HG03432 (cell line): ENCODE measurements around the gene CD180.
"Not testable (repeated sequence)": the region's sequence is repeated elsewhere in the genome, so short reads cannot be mapped to it uniquely, and the experiment has no call there.

Source experiments
- ATAC-seq: cut with Tn5 transposase; IDR thresholded peaks from one replicate; pipeline ENCODE4 v1.9.1; 2021; ENCODE audit warnings: mild to moderate bottlenecking, moderate library complexity; ENCODE audit not compliant: unreplicated experiment

CD180 gene

GRCh38 chr5:67189931-67190330, 6.7 kb downstream of the CD180 start:
- ATAC-seq: no peak

- no peak for ATAC-seq
Measured at GRCh38 chr5:67189079-67189354, 7.6 kb downstream of the CD180 start.

GRCh38 chr5:67188274-67189078, 8.1 kb downstream of the CD180 start:
- no peak for ATAC-seq

DNA sequence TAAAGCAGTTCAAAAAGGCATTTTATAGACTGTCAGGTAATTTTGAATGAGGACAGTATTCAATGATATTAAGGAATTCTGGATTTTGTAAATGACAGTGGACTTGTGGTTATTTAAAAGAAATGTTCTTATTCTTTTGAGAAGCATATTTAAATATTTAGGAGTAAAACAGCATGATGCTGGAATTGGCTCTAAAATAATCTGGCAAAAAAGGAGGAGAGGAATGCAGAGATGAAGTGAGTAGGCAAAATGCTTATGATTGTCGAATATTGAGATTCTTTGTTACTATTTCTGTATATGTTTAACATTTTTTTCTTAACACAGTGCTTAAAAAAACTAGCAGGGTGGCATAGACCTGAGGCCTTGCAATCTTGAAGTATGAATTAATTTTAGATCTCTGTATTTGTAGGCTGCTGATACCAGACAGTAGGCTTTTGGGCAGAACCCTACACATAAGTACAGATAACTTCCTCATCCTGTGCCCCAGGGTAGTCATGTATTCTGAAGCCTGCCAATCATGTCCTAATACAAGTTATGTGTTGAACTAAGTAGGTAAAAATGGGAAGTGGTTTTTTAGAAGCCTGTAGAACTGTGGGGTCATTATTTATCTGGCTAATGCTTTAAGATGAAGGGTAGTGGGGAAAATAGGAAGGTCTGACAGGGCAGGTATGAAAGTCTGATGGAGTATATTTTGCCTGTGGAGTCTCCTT, 9.4 kb downstream of the CD180 start:
- peak; percentile 70 for ATAC-seq

DNA sequence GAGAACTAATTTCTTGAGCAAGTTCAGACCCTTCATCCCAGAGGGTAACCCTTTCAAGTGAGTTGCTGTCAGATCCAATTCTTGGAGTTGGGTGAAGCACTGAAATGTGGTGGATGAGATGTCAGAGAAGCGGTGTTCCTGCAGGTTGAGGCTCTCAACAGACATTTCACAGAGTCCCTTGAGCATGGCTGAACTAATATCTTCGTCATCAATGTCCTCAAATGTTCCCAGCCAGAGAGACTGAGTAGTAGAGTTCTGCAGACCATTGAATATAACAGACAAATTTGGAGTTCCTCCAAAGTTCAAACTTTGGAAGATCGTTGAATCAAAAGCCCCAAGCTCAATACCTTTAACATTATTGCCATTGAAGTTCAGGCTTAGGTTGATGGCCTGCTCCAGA, 12.7 kb downstream of the CD180 start:
- ATAC-seq: no peak

DNA sequence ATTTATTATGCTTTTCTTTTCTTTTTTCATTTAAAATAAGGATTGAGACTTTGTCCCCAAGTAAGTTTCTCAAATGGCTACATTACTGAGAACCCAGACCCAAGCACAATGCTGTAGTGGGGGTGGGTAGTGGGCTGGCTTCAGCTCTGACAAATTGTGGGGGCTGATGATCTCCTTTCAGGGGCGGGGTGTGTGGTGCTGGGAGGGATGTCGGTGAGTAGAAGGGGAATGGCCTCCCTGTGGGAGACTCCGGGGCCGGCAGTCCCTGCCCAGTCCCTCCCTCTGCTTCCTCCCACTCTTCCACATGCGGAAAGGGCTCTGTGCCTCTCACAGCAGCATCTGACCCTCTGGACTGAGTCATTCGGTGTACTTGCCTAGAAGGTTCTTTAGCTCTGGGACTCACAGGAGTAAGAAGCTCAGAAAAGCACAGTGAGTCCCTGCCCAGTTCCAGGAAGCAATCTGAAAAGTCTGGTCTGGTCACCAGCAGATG, 14.3 kb downstream of the CD180 start:
- no peak for ATAC-seq

GRCh38 chr5:67181648-67182221, 14.9 kb downstream of the CD180 start:
- no peak for ATAC-seq

DNA sequence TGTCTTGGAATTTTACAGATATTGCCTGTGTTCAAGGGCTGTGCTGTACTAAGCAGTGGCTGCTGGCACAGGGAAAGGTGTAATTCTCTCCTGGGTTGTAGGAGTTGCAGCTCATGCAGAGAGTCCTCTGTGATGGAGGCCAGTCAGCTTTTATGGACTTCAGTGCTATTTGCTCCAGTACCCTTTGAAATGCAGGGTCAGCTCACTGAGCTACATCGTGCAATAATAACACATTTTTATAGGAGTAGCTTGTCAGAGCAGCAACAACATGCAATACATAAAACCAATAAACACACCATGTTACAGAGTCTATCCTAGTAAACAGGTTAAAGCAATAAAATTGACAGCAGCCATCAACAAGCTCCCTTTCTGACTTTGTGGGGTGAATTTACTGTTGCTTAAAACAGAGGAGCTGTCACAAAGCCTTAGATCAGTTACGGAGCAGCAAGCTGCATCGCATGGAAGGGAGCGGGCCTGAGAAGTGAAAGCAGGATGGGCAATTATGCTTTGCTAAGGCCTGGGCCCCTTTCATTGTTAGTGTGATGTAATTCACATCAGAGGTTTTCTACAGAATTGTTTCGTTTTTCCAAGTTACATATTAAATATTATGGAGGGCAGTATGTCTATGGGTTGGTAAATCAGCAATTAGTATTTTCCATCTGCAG, 16.8 kb downstream of the CD180 start:
- no peak for ATAC-seq

DNA sequence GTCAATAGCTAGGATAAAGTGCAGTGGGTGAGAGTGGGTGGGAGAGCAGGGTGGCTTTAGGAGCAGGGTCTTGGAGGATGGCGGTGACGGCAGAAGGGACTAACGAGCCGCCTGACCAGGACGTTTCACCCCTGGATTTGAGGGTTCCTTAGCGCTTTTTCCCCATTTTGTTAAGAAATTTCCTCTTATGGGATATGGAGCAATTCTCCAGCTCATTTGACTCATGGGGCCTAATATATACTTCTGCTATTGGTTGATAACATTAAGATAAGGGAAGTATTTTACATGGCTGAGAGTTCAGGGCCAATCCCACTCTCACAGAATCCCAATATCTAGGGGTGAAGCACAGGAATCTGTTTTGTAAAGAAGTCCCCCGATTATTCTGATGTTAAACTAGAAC, 17.6 kb downstream of the CD180 start:
- ATAC-seq: no peak

DNA sequence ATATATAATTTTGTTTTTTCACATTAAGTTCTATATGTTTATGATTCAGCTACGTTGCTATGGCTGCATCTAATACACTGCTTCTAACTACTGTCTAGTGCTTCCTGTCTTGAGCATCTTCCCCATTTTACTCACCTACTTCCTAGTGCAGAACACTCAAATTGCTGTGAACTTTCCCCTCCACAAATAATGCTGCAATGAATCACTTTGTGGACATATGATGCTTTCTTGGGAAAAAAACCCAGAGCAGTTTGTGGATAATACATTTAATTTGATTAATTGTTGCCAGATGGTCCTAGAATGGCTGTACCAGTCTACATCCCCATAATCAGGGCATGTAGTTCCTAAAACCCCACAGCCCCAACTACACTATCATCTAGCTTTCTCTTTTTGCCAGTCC, 18.5 kb downstream of the CD180 start:
- ATAC-seq: no peak

DNA sequence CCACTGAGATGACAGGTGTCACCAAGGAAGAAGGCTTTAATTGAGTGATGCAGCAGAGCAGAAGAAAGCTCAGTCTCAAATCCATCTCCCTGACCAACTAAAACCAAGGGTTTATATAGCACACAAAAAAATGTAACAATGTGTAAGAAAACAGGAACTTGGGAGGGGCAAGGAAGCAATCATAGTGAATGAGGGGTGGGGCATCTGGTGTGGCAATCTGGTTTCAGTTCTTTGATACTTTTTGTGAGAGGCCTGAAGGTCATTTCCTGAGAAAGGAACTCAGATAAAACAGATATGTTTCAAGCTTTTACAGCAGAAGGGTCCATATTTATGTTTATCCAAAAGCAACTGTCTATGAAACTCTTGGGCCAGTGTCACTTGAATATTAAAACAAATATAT, 19.7 kb downstream of the CD180 start:
- ATAC-seq: no peak

DNA sequence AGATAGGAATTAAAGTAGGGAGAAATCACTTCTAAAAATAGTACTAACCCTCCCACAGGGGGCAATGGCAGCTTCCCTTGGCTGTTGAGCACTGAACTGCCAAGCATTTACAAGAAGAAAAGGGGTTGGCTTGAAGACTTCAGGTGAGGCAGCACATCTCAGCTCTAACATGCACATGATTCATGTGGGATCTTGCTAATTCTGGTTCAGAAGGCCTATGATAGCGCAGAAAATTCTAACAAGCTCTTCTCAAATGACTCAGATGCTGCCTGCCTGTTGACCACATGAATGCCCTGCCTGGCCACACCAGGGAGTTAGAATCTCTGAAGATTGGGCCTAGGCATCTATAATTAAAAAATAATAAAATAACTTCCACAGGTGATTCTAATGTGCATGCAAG, 22.6 kb downstream of the CD180 start:
- ATAC-seq: no peak

DNA sequence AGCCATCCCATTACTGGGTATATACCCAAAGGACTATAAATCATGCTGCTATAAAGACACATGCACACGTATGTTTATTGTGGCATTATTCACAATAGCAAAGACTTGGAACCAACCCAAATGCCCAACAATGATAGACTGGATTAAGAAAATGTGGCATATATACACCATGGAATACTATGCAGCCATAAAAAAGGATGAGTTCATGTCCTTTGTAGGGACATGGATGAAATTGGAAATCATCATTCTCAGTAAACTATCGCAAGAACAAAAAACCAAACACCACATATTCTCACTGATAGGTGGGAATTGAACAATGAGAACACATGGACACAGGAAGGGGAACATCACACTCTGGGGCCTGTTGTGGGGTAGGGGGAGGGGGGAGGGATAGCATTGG, 23.2 kb downstream of the CD180 start:
- not testable (repeated sequence) for ATAC-seq

- no peak for ATAC-seq
Measured at GRCh38 chr5:67170767-67171166, 25.8 kb downstream of the CD180 start.

DNA sequence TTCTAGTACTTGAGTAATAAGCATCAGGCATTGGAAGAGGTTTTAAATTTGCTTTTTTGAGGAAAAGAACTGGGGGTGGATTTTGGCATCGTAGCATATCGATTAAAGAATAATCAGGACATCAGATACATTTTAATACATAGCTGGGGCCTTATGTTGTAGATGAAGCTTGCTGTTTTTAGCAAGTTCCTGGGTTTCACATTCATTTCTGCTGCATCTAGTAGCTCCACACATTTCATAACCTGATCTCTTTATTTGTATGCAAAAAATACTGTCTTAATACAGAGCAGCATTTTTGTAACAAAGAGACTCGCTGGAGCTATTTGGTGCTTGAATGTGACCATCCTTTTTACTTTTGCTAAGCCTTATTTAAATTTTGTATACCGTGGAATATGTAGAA, 28.5 kb downstream of the CD180 start:
- no peak for ATAC-seq

DNA sequence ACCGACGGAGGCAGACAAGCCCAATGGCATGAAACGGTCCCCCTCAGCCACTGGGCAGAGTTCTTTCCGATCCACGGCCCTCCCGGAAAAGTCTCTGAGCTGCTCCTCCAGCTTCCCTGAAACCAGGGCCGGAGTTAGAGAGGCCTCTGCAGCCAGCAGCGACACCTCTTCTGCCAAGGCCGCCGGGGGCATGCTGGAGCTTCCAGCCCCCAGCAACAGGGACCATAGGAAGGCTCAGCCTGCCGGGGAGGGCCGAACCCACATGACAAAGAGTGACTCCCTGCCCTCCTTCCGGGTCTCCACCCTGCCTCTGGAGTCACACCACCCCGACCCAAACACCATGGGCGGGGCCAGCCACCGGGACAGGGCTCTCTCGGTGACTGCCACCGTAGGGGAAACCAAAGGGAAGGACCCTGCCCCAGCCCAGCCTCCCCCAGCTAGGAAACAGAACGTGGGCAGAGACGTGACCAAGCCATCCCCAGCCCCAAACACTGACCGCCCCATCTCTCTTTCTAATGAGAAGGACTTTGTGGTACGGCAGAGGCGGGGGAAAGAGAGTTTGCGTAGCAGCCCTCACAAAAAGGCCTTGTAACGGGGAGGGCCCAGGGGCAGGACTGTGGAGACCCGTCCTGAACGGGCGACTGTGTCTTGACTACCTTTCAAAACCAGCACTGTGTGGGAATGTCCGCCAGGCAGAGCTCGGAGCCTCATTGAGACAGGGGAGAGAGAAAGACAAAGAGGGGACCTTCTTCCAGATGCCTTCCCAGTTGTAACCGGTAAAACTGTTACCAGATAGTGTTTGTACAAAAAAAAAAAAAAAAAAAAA, 29.9 kb downstream of the CD180 start:
- peak; percentile 28 for ATAC-seq

- ATAC-seq: peak; percentile 61
Measured at GRCh38 chr5:67165526-67166459, 30.8 kb downstream of the CD180 start.

DNA sequence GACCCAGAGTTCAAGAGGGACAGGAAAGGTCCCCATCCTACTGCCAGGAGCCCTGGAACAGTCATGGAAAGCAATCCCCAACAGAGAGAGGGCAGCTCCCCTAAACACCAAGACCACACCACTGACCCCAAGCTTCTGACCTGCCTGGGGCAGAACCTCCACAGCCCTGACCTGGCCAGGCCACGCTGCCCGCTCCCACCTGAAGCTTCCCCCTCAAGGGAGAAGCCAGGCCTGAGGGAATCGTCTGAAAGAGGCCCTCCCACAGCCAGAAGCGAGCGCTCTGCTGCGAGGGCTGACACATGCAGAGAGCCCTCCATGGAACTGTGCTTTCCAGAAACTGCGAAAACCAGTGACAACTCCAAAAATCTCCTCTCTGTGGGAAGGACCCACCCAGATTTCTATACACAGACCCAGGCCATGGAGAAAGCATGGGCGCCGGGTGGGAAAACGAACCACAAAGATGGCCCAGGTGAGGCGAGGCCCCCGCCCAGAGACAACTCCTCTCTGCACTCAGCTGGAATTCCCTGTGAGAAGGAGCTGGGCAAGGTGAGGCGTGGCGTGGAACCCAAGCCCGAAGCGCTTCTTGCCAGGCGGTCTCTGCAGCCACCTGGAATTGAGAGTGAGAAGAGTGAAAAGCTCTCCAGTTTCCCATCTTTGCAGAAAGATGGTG, 31.6 kb downstream of the CD180 start:
- ATAC-seq: no peak
